HG02678 (cell line): ENCODE results near the gene FSIP1.

ENCODE experiments used
- ATAC-seq: cut with Tn5 transposase; IDR thresholded peaks from one replicate; pipeline ENCODE4 v1.9.1; 2021; ENCODE audit warnings: mild to moderate bottlenecking, moderate library complexity; ENCODE audit not compliant: unreplicated experiment

The FSIP1 gene

DNA sequence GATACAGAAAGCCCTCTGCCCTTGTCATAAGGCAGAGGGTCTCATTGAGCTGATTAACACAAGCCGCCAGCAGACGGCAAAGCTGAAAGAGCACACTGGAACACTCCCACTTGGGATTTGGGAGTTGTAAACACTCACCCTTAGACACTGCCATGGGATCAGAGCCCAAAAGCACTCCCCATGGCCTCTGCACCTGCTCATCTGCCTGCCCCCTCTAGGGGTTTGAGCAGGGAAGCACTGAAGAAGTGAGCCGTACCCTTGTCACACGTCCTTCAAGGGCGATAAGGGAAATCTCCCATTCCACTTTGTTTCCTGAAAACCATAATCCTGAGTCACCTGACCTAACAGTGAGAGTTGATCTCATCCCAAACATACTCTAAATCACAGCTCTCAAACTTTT is 14.7 kb downstream of the FSIP1 start:
- no peak for ATAC-seq

DNA sequence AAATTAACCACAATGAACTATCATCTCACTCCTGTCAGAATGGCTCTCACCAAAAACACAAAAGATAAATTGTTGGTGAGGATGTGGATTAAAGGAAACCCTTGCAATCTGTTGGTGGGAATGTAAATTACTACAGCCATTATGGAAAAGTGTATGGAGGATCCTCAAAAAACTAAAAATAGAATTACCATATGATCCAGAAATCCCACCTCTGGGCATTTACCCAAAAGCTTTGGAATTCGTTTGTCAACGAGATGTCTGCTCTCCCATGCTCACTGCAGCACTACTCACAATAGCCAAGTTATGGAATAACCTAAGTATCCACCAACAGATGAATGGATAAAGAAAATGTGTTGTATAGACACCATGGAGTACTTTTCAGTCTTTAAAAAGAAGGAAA is 21.6 kb downstream of the FSIP1 start:
- ATAC-seq: no peak

DNA sequence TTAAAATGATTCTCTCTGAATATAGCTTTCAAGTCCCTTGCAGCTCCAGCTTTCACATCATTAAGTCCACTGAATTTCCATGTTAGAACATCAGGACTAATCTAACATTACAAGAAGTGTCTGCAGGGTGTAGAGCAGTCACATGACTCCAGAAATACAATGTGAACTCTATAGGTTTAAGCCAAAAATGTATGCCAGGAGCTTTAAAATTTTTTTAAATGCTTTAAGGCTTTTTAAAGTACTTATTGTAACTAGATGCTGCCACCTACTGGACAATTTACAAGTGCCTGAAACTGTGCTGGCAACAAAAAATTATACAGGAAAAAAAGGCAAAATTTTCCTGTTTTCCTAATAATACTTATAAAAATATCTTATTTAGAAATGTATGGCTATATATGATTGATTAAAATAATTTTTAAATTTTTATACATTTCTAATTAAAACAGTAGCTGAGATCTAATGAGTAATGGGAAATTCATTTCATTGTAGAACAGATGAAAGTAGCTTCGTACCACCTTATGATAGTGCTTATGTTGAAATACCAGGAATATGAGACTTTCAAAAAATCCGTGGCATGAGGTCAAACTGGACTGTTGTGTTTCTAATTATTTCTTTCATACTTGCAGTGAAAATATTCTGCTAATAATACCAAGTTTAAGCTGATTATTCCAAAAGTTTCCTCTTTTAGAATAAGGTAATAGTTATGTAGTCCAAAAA is 25.7 kb downstream of the FSIP1 start:
- ATAC-seq: no peak

GRCh38 chr15:39752991-39753390 is 29.6 kb downstream of the FSIP1 start:
- no peak for ATAC-seq

DNA sequence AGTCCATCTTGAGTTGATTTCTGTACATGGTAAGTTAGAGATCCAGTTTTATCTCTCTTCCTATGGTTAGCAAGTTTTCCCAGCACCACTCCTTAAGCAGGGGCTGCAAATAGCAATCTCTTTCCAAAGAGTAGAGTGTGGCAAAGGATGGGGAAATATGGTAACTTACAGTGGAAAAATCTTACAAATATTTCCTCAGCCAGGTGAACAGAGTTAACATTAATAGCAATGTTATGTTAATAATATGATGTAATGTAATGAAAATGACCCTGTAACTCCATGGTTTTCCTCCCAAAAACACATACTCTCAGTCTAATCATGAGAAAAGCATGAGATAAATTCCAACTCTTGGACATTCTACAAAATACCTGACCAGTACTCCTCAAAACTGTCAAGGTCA is 30.4 kb downstream of the FSIP1 start:
- no peak for ATAC-seq

DNA sequence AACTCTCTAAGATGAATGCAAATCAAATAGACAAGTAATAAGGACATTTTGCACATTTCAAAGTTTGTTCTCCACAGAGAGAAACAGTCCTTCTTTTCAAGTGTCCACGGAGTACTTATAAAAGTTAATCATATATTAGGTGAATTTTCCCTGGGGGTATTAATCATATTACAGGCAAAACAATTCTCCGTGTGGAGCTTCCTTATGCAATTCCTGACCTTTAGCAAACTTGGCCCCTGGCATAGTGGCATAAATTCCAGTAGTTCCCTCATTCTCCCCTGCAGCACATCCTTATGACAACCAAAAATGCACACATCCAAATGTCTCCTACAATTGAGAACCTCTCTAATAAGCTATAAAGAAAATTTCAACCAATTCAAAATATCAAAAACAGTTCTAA is 34.4 kb downstream of the FSIP1 start:
- no peak for ATAC-seq

GRCh38 chr15:39747326-39747725 is 35.3 kb downstream of the FSIP1 start:
- no peak for ATAC-seq

GRCh38 chr15:39746714-39747276 is 35.8 kb downstream of the FSIP1 start:
- ATAC-seq: no peak

DNA sequence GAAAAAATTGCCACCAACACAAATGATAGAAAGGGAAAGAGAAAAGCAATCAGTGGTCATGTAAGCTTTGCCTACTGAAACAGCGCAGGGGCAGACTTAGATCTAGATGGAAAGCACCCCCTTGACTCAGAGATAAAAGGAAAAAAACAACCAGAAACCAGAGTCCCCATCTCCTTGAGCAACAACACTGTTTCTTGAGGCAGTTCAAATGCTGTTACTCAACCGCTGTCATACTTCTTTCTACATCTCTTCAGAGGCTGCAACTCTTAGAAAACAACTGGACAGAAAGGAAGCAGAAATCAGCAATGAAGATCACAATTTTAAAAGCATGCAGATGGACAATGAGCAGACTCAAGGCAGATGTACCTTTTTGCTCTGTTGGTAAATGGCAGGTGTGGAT is 36.5 kb downstream of the FSIP1 start:
- ATAC-seq: no peak

DNA sequence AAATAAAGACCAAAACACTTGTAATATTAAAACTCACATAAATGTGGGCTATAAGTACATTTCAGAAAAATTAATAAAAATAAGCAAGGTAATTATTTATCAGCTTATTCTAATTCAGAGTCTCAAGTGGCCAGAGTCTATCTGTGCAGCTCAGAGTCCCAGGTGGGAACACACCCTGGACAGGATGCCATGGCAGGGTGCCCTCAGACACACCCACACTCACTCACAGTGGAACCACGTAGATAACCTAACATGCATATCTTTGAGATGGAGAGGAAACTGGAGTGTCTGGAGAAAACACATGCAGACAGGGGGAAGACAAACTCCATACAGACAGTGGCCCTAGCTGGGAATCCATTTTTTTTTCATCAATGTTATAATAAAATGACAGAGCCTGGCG is 37.2 kb downstream of the FSIP1 start:
- no peak for ATAC-seq

GRCh38 chr15:39744334-39745103 is 38.1 kb downstream of the FSIP1 start:
- no peak for ATAC-seq

DNA sequence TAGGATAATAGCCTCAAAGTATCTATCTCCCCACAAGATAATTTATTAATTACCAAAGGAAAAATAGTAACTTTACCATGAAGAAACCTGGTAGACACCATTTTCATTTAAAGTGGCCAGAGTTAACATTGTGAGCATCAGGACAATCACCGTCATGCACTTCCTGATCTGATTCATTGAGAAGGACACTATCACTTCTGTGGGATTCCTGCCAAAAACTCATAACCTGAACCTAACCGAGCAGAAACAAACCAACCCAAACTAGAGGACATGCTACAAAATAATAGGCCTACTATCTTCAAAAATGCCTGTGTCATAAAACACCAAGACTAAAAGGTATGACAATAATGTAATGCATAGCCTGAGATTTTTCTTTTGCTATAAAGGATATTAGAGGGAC is 39.0 kb downstream of the FSIP1 start:
- ATAC-seq: no peak

- no peak for ATAC-seq
Measured at GRCh38 chr15:39741258-39741657, 41.4 kb downstream of the FSIP1 start.

DNA sequence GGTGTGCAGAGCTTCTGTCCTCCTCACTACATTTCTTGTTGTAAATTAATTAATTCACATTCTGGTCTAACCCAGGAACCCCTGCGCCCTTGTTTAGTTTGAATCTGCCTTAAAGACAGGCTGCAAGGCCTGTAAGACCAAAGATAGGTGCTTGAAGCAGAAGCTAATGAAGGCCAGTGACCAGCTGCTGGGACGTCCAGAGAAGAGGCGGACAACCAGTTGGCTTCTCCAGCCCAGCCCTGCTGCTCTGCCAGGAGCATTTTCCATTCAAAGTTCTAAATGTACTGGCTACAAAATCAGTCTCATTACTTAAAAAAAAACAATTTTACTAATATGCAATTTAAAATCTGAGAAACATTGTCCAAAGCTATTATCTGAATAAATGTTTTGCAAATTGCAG is 43.6 kb downstream of the FSIP1 start:
- ATAC-seq: no peak

DNA sequence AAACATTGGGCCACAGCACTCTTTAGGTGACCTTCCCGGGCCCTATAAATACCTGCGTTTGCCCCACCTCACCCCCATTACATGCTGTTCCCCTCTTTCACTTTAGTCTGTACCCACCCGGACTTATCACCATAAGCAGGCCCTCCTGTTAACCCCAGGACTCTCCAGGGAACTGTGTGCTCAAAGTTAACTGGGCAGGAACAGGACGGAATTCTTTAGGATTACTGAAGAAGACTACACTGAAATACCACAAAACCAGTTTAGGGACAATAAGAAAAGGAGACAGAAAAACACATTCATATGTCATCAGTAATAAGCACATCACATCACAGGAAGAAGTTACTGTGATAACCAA is 45.5 kb downstream of the FSIP1 start:
- no peak for ATAC-seq

DNA sequence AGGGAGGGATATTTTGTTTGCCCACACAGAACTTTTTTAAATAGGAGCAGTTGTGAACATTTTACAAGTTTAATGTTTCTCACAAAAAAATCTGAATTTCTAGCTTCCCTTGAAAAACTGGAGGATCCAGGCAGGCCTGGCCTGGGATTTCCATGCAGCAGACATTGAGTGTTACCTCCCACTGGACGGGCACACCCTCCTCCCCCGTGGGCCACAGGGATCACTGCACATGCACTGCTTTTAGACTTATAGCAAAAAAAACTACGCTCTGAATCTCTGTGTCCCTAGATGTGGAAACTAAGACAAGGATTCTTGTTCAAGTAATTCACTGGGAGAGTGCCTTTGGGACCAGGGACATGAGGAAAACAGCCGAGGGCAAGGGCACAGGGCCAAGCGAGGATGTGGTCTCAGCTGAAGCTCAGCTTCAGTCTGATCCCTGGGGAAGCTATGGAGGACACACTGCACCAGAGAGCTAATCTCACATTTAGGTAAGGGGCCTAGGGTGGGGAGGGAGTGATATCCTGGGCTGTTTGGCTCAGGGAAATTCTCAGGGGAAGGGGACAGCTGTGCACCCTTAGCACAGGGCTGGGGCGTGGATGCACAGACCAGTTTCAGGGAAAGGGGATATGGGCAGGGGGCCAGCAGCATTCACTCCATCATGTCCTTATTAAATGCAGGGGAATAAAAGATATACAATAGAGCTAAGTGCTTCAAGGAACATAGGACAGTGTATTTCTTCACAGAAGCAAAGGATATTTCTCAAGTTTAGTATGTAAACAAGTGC is 46.0 kb downstream of the FSIP1 start:
- no peak for ATAC-seq

DNA sequence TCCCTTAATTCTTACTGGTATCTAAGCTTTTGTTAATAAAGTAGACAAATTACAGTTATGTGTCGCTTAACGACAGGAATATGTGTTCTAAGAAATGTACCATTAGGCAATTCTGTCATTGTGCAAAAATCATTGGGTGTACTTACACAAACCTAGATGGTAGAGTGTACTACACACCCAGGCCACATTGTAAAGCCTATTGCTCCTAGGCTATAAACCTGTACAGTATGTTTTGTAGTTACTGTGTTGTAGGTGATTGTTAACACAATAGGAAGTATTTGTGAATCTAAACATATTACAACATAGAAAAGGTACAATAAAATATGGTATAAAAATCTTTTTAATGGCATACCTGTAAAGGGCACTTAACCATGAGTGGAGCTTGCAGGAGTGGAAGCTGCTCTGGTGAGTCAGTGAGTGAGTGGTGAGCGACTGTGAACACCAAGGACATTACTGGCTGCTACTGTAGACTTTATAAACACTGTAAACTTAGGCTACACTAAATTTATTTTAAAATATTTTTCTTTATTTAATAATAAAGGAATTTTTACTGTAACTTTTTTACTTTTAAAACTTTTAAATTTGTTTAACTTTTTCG is 47.4 kb downstream of the FSIP1 start:
- no peak for ATAC-seq

DNA sequence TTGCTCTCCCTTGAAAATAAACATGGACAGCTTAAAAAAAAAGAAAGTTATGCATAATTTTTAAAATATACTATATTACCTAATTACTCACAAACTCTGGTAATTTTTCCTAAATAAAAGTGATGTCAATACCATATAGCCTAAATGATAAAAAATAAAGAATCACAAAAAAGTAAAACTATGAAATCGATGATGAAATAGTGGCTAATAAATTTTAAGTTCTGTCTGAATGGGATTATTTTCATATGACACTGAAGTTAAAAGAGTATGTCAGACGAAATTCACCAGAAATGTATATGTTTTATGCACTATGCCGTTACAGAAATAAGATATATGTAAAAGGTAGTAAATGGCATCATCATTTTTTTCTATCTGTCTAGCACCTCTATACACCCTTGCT is 51.4 kb downstream of the FSIP1 start:
- no peak for ATAC-seq

- no peak for ATAC-seq
Measured at GRCh38 chr15:39730552-39730951, 52.1 kb downstream of the FSIP1 start.

GRCh38 chr15:39729500-39729899 is 53.1 kb downstream of the FSIP1 start:
- no peak for ATAC-seq

DNA sequence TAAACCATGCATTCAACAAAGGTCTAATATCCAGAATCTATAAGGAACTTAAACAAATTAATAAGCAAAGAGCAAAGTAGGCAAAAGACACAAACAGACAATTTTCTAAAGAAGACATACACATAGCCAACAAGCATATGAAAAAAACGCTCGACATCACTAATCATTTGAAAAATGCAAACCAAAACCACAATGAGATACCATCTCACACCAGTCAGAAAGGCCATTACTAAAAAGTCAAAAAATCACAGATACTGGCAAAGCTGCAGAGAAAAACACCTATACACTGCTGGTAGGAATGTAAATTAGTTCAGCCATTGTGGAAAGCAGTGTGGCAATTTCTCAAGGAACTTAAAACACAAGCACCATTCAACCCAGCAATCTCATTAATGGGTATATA is 53.8 kb downstream of the FSIP1 start:
- ATAC-seq: no peak
